ENCODE data around the gene RASSF3.

DNA sequence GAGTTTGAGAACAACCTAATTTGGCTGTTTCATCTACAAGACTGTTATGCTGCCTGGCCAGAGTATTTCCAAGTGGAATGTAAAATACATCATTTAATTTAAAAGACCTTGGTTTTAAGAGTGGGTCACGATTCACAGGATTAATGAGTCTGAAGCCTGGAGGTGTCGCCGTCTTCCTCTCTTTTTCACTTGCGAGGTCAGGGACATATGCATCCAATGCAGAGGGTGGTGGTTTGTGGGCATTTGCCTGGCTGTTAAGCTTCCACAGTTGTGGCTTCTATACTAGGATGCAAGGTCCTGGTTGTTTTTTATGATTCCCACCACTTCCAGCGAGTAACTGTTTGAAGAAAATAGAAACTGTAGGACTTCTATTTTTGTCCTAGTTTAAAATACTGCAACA is 22.8 kb upstream of the RASSF3 start:
- TF ChIP-seq GATA2 (IDR thresholded peaks at IDR 0.05; ENCODE audit: low read depth, low read length) (no peak), GATA3 (IDR thresholded peaks at IDR 0.05; ENCODE audit: low read depth, low read length) (no peak)

Measured in SH-SY5Y (cell line).